HepG2 (cell line): ENCODE results near the gene CAVIN1. TPM values are rescaled to one million over a fixed set of nuclear protein-coding genes. Genes with fewer than 3 reads are reported as not detected.

Experiments
- DNMT1 ChIP-seq: sonication (generic); formaldehyde crosslinking; IDR thresholded peaks from 2 replicates; pipeline ENCODE4 v1.5.1; 2020; ENCODE audit warnings: mild to moderate bottlenecking, missing genetic modification reagents
- GABPA ChIP-seq, 2 experiments: IDR thresholded peaks; 2 replicates each; pipeline ENCODE4 v1.6.1; 2011 to 2016; ENCODE audit warnings: low read depth in 2 of 2, low read length in 1 of 2, missing biosample characterization in 1 of 2, missing genetic modification characterization in 1 of 2
- GATAD2A ChIP-seq: IDR thresholded peaks from 2 replicates; pipeline ENCODE4 v1.6.1; 2016
- HNF4G ChIP-seq, 2 experiments: sonication (generic) in 1 of 2; formaldehyde crosslinking in 1 of 2; IDR thresholded peaks; 2 replicates each; pipeline versions ENCODE4 v1.4.0 to v1.6.1; 2011 to 2020; ENCODE audit warnings: borderline replicate concordance in 2 of 2, low read depth in 2 of 2, mild to moderate bottlenecking in 2 of 2, low read length in 1 of 2, missing genetic modification reagents in 1 of 2, moderate library complexity in 1 of 2
- HNRNPL ChIP-seq: fragments of 200-400 bp; formaldehyde crosslinking; IDR thresholded peaks from 2 replicates; pipeline ENCODE4 v1.6.1; 2017; ENCODE audit warnings: mild to moderate bottlenecking, low read depth, low read length
- KAT8 ChIP-seq: IDR thresholded peaks from 2 replicates; pipeline ENCODE4 v1.6.1; 2016; ENCODE audit warnings: missing genetic modification reagents, missing compliant biosample characterization
- KDM3A ChIP-seq: IDR thresholded peaks from 2 replicates; pipeline ENCODE4 v1.6.1; 2018; ENCODE audit warnings: low read depth, missing compliant biosample characterization
- NFE2L1 ChIP-seq: sonication (generic); formaldehyde crosslinking; IDR thresholded peaks from 2 replicates; pipeline ENCODE4 v1.4.0; 2020; ENCODE audit warnings: missing genetic modification reagents, mild to moderate bottlenecking, borderline replicate concordance
- PAWR ChIP-seq: sonication (generic); formaldehyde crosslinking; IDR thresholded peaks from 2 replicates; pipeline ENCODE4 v1.4.0; 2020; ENCODE audit warnings: missing genetic modification reagents, mild to moderate bottlenecking, borderline replicate concordance
- POLR2G ChIP-seq: fragments of 200-400 bp; formaldehyde crosslinking; IDR thresholded peaks from 2 replicates; pipeline ENCODE4 v1.6.1; 2018; ENCODE audit warnings: mild to moderate bottlenecking, low read depth, low read length, moderate library complexity
- RXRB ChIP-seq: IDR thresholded peaks from 2 replicates; pipeline ENCODE4 v1.6.1; 2016; ENCODE audit warnings: borderline replicate concordance, missing genetic modification reagents, missing compliant biosample characterization
- SMARCE1 ChIP-seq: fragments of 450-650 bp; IDR thresholded peaks from 2 replicates; pipeline ENCODE4 v1.6.1; 2017; ENCODE audit warnings: borderline replicate concordance
- SOX5 ChIP-seq: IDR thresholded peaks from 2 replicates; pipeline ENCODE4 v1.6.1; 2016; ENCODE audit warnings: borderline replicate concordance
- SP1 ChIP-seq, 2 experiments: fragments of 450-650 bp in 1 of 2; sonication (generic) in 1 of 2; formaldehyde crosslinking in 1 of 2; IDR thresholded peaks; 2 replicates each; pipeline versions ENCODE4 v1.4.0 to v1.6.1; 2016 to 2020; ENCODE audit warnings: missing genetic modification reagents in 1 of 2
- SRY ChIP-seq: sonication (generic); formaldehyde crosslinking; IDR thresholded peaks from 2 replicates; pipeline ENCODE4 v1.8.0; 2022; ENCODE audit warnings: mild to moderate bottlenecking, missing genetic modification reagents
- YEATS2 ChIP-seq: sonication (generic); formaldehyde crosslinking; IDR thresholded peaks from 2 replicates; pipeline ENCODE4 v1.4.0; 2020; ENCODE audit warnings: missing genetic modification reagents, borderline replicate concordance
- ZEB1 ChIP-seq: IDR thresholded peaks from 2 replicates; pipeline ENCODE4 v1.6.1; 2012; ENCODE audit warnings: mild to moderate bottlenecking, low read depth, inconsistent platforms; ENCODE audit not compliant: insufficient replicate concordance
- ZFP41 ChIP-seq: sonication (generic); formaldehyde crosslinking; IDR thresholded peaks from 2 replicates; pipeline ENCODE4 v1.4.0; 2020; ENCODE audit warnings: mild to moderate bottlenecking, missing genetic modification reagents, borderline replicate concordance
- ZFP62 ChIP-seq: sonication (generic); formaldehyde crosslinking; IDR thresholded peaks from 2 replicates; pipeline ENCODE4 v1.4.0; 2020; ENCODE audit warnings: missing genetic modification reagents
- ZNF326 ChIP-seq: sonication (generic); formaldehyde crosslinking; IDR thresholded peaks from 2 replicates; pipeline ENCODE4 v1.4.0; 2020; ENCODE audit warnings: missing genetic modification reagents, borderline replicate concordance
- ZNF562 ChIP-seq: sonication (generic); formaldehyde crosslinking; IDR thresholded peaks from 2 replicates; pipeline ENCODE4 v1.8.0; 2022; ENCODE audit warnings: missing genetic modification reagents, borderline replicate concordance
- polyA plus RNA-seq, 8 experiments: library from polyadenylated mRNA; depleted of rRNA in 3 of 8; stranded (reverse) in 7 of 8; unstranded in 1 of 8; fragments of >200 nt; fragmentation: Illumina TruSeq in 4 of 8; extraction: Trizol in 4 of 8; gene quantifications; 2 replicates each; pipeline versions ENCODE4 v1.2.1 to v1.2.3, GENCODE V29; 2011 to 2016; ENCODE audit warnings: low read depth in 4 of 8, missing spikeins in 1 of 8, mixed read lengths in 1 of 8; ENCODE audit not compliant: insufficient read depth in 1 of 8
- total RNA-seq, 5 experiments: library from RNA; depleted of rRNA; stranded (reverse); fragments of >200 nt; fragmentation: Illumina TruSeq; extraction: Trizol; gene quantifications; 2 replicates each; pipeline ENCODE4 v1.2.3, GENCODE V29; 2016; ENCODE audit warnings: low read depth in 1 of 5
- TF ChIP-seq, protein P1 (sequence below): sonication (generic); formaldehyde crosslinking; IDR thresholded peaks from 2 replicates; pipeline ENCODE4 v1.8.0; 2022; ENCODE audit warnings: missing genetic modification reagents, mild to moderate bottlenecking, inconsistent platforms, borderline replicate concordance
- TF ChIP-seq, protein P2 (sequence below): sonication (generic); formaldehyde crosslinking; IDR thresholded peaks from 2 replicates; pipeline ENCODE4 v1.5.1; 2020; ENCODE audit warnings: missing genetic modification reagents, mild to moderate bottlenecking, borderline replicate concordance
- TF ChIP-seq, protein P3 (sequence below): IDR thresholded peaks from 2 replicates; pipeline ENCODE4 v1.6.1; 2016; ENCODE audit warnings: missing compliant biosample characterization, missing genetic modification reagents, borderline replicate concordance

CAVIN1 gene
- total and polyA plus RNA-seq, 2 of the 13 experiments (the other 11 are each of a cell fraction or from before 2014, with no cell fraction given): 15.9 to 25.5 TPM

DNA sequence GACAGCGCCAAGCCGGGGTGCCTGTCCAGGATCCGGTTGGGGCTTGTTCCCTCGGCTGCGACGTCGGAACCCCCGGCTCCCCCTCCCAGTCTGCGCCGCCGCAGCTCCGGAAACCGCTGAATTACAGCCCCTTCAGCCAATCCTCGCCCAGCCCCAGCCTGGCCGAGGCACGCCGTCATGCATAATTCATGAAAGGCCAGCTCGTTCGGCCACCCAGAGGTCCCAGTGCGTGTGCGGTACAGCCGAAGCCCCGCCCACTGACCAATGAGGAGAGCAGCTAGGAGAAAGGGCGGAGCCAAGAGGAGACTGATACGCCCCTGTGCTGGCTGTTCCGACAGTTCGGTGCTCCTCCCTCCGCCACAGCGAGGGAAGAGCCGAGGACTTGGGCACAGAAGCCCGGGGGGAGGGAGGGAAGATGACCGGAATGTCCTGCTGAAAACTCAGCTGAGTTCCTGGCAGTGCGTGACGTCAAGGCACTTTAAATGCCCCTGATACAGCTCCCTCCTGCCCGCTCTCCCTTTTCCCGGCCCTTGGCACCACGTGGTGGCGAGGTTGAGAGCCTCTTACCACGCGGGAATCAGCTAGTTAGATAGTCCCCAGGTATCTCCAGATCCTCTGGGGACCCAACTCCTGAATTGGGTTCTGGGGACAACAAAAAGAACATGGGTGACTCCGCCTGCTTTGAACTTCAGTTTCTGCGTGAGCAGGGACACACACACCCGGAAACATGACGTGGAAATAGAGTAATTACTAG lies 34.5 kb downstream of the CAVIN1 start, which contains the start of gene STAT3 (continued):
- TF ChIP-seq, protein P1, sequence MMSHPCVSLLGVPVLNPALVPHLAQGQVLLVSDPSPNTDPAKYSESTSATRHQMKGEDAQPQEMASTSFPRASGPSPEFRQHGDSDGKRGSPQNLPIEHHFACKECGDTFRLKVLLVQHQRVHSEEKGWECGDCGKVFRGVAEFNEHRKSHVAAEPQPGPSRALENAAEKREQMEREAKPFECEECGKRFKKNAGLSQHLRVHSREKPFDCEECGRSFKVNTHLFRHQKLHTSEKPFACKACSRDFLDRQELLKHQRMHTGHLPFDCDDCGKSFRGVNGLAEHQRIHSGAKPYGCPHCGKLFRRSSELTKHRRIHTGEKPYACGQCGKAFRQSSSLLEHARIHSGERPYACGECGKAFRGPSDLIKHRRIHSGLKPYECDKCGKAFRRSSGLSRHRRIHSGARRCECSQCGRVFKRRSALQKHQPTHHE (CRISPR knock-in tag): peak; percentile 99; the same call in 1 of the 2 replicates
- TF ChIP-seq ZNF326 (CRISPR knock-in tag) (peak; percentile 88; the same call in 1 of the 2 replicates), HNRNPL (peak; percentile 97), ZFP41 (CRISPR knock-in tag) (peak; percentile 95; the same call in 1 of the 2 replicates), GATAD2A (peak; percentile 97), SOX5 (CRISPR knock-in tag) (peak; percentile 93; the same call in 1 of the 2 replicates), KAT8 (CRISPR knock-in tag) (peak; percentile 98), ZNF562 (CRISPR knock-in tag) (no peak), POLR2G (peak; percentile 90), ZEB1 (peak; percentile 83), KDM3A (CRISPR knock-in tag) (peak; percentile 100), SRY (CRISPR knock-in tag) (peak; percentile 97; the same call in 1 of the 2 replicates), YEATS2 (CRISPR knock-in tag) (peak; percentile 98), RXRB (CRISPR knock-in tag) (peak; percentile 95), HNF4G (IDR thresholded peaks at IDR 0.05; ENCODE audit: borderline replicate concordance, low read depth, low read length) (peak; percentile 79; the same call in 1 of the 2 replicates), HNF4G (CRISPR knock-in tag; IDR thresholded peaks at IDR 0.05; ENCODE audit: borderline replicate concordance, low read depth) (peak; percentile 76; the same call in 1 of the 2 replicates), PAWR (no peak; the same call in 1 of the 2 replicates), DNMT1 (CRISPR knock-in tag) (peak; percentile 85; the same call in 1 of the 2 replicates), SMARCE1 (no peak), SP1 (IDR thresholded peaks at IDR 0.05) (peak; percentile 84; the same call in 1 of the 2 replicates), SP1 (CRISPR knock-in tag; IDR thresholded peaks at IDR 0.05) (peak; percentile 100), ZFP62 (CRISPR knock-in tag) (no peak), NFE2L1 (CRISPR knock-in tag) (0 out of 2 replicates have a peak, but pooled peaks have one; percentile 68), GABPA (IDR thresholded peaks at IDR 0.05; ENCODE audit: low read depth, low read length) (no peak), GABPA (CRISPR knock-in tag; IDR thresholded peaks at IDR 0.05; ENCODE audit: low read depth) (peak; percentile 82)
- TF ChIP-seq, protein P2, sequence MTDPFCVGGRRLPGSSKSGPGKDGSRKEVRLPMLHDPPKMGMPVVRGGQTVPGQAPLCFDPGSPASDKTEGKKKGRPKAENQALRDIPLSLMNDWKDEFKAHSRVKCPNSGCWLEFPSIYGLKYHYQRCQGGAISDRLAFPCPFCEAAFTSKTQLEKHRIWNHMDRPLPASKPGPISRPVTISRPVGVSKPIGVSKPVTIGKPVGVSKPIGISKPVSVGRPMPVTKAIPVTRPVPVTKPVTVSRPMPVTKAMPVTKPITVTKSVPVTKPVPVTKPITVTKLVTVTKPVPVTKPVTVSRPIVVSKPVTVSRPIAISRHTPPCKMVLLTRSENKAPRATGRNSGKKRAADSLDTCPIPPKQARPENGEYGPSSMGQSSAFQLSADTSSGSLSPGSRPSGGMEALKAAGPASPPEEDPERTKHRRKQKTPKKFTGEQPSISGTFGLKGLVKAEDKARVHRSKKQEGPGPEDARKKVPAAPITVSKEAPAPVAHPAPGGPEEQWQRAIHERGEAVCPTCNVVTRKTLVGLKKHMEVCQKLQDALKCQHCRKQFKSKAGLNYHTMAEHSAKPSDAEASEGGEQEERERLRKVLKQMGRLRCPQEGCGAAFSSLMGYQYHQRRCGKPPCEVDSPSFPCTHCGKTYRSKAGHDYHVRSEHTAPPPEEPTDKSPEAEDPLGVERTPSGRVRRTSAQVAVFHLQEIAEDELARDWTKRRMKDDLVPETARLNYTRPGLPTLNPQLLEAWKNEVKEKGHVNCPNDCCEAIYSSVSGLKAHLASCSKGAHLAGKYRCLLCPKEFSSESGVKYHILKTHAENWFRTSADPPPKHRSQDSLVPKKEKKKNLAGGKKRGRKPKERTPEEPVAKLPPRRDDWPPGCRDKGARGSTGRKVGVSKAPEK (CRISPR knock-in tag): peak; percentile 94; the same call in 1 of the 2 replicates
- TF ChIP-seq, protein P3, sequence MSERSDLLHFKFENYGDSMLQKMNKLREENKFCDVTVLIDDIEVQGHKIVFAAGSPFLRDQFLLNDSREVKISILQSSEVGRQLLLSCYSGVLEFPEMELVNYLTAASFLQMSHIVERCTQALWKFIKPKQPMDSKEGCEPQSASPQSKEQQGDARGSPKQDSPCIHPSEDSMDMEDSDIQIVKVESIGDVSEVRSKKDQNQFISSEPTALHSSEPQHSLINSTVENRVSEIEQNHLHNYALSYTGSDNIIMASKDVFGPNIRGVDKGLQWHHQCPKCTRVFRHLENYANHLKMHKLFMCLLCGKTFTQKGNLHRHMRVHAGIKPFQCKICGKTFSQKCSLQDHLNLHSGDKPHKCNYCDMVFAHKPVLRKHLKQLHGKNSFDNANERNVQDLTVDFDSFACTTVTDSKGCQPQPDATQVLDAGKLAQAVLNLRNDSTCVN: peak; percentile 95
